GM18526 (cell line): Measurements from ENCODE around the gene DPY19L2.

Source experiments
- POLR2A ChIP-seq: IDR thresholded peaks from 3 replicates; pipeline ENCODE4 v1.6.1; 2011; ENCODE audit not compliant: insufficient read length; ENCODE audit errors: extremely low read depth

Gene DPY19L2

GRCh38 chr12:63668028-63668799 is at the start of gene DPY19L2:
Gene DPY19L2 (minus strand): TSS chr12:63668493. CDS start chr12:63668393, 100 bp downstream.
- TF ChIP-seq POLR2A: no peak

- no peak for TF ChIP-seq POLR2A
These were observed 38.0 kb upstream of the DPY19L2 start for GRCh38 chr12:63706336-63706735.

- no peak for TF ChIP-seq POLR2A
These were observed 142.5 kb downstream of the DPY19L2 start for GRCh38 chr12:63525831-63526230.

GRCh38 chr12:63521706-63522105 is 146.6 kb downstream of the DPY19L2 start:
- TF ChIP-seq POLR2A: no peak
